Measurements from ENCODE around the gene DHCR24.
"Not testable (repeated sequence)": the region's sequence is repeated elsewhere in the genome, so short reads cannot be mapped to it uniquely, and the experiment has no call there.

DHCR24 gene

GRCh38 chr1:54885807-54886723, 930 bp downstream of the DHCR24 start:
- DNase-seq, result no peak

- no peak for DNase-seq
These were observed 1.7 kb downstream of the DHCR24 start for GRCh38 chr1:54885237-54885679.

- DNase-seq, result no peak
These were observed 2.2 kb downstream of the DHCR24 start for GRCh38 chr1:54884768-54885167.

GRCh38 chr1:54884135-54884586, 2.8 kb downstream of the DHCR24 start:
- DNase-seq, result no peak

- DNase-seq, result no peak
These were observed 3.5 kb downstream of the DHCR24 start for GRCh38 chr1:54883349-54884102.

GRCh38 chr1:54882519-54882918, 4.5 kb downstream of the DHCR24 start:
- no peak for DNase-seq

- DNase-seq, result not testable (repeated sequence)
These were observed 5.4 kb downstream of the DHCR24 start for GRCh38 chr1:54881604-54882003.

GRCh38 chr1:54879872-54880271, 7.1 kb downstream of the DHCR24 start:
- DNase-seq, result no peak

GRCh38 chr1:54876814-54877213, 10.2 kb downstream of the DHCR24 start:
- DNase-seq, result no peak

GRCh38 chr1:54875000-54875399, 12.0 kb downstream of the DHCR24 start:
- no peak for DNase-seq

- no peak for DNase-seq
These were observed 12.7 kb downstream of the DHCR24 start for GRCh38 chr1:54874079-54874830.

- DNase-seq, result no peak
These were observed 15.0 kb downstream of the DHCR24 start for GRCh38 chr1:54872036-54872331.

- DNase-seq, result no peak
These were observed 15.5 kb downstream of the DHCR24 start for GRCh38 chr1:54871275-54872035.

- no peak for DNase-seq
These were observed 16.1 kb downstream of the DHCR24 start for GRCh38 chr1:54870869-54871268.

GRCh38 chr1:54869173-54869851, 17.7 kb downstream of the DHCR24 start:
- DNase-seq, result no peak

- no peak for DNase-seq
These were observed 19.3 kb downstream of the DHCR24 start for GRCh38 chr1:54867717-54868057.

GRCh38 chr1:54866801-54867716, 19.9 kb downstream of the DHCR24 start:
- DNase-seq, result no peak

- DNase-seq, result no peak
These were observed 21.5 kb downstream of the DHCR24 start for GRCh38 chr1:54865238-54866073.

GRCh38 chr1:54864460-54865208, 22.4 kb downstream of the DHCR24 start:
- DNase-seq, result no peak
